ENCODE measurements around the gene CFAP99.

CFAP99 gene

DNA sequence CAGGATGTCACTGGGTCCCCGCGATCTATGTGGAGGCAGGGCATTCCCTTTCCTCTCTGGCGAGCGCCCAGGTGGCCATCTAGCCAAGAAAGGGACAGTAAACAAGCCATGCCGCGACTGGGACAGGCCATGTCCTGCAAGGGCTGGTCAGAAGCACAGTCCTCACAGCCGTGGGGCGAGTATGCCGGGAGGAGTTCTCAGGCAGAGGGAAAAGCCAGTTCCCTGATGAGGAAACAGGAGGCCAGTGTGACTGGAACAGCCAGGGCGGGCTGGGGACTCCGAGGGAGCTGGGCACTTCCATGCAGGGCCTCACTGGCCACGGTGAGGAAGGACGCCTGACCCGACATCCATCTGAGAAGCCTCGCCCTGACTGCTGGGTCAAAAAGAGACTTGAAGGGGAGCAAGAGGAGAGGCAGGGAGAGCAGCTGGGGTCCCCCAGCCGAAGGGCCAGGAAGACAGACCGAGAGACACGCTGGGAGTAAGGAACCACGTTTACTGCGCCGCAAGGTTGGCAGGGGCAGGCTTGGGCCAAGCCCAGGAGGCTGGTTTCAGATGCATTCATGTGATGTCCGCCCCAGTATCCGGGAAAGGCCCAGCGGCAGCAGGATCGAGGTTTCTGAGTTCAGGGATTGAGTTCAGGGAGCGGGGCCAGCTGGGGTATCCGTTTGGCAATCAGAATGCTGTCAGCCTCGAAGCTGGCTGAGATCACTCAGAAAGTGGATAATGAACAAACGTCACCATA is 15.0 kb downstream of the CFAP99 start:
- DNase-seq (ENCODE audit: low spot score): no peak
- no peak overlapping the region for H3K27ac ChIP-seq
- ChIA-PET CTCF (interaction anchor here (1.1 kb wide), 1 partner anchor 8 kb away, joined by 5 read pairs; no protein-coding TSS in a partner anchor), POLR2A (ENCODE audit: low non-redundant PET) (interaction anchor here (0.5 kb wide), 1 partner anchor 73 kb away, joined by 4 read pairs; no protein-coding TSS in a partner anchor)
- TF ChIP-seq, protein P1, sequence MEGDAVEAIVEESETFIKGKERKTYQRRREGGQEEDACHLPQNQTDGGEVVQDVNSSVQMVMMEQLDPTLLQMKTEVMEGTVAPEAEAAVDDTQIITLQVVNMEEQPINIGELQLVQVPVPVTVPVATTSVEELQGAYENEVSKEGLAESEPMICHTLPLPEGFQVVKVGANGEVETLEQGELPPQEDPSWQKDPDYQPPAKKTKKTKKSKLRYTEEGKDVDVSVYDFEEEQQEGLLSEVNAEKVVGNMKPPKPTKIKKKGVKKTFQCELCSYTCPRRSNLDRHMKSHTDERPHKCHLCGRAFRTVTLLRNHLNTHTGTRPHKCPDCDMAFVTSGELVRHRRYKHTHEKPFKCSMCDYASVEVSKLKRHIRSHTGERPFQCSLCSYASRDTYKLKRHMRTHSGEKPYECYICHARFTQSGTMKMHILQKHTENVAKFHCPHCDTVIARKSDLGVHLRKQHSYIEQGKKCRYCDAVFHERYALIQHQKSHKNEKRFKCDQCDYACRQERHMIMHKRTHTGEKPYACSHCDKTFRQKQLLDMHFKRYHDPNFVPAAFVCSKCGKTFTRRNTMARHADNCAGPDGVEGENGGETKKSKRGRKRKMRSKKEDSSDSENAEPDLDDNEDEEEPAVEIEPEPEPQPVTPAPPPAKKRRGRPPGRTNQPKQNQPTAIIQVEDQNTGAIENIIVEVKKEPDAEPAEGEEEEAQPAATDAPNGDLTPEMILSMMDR (conservative IDR thresholded peaks at IDR 0.05; ENCODE audit: low read depth): no peak

DNA sequence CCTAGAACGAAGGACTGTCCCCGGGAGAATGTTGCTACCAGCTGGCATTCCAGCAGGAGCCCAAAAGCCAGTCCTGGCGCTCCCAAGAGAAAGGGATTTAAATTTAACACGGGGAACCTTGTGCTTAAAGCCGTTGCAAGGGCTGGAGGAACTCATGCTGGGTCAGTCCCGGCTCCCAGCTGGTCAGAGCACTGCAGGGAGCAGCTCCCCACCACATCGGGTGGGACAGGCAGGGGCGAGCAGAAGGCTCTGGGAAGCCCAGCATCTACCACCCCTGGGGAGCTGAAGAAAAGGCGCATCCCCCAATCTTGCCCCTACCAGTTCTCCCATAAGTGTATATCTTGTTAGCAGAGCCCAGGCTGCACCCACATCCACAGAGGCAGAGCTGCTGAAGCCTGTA is 15.7 kb downstream of the CFAP99 start:
- ChIA-PET POLR2A (ENCODE audit: low non-redundant PET) (no interaction called here), CTCF (interaction anchor here (1.1 kb wide), 1 partner anchor 7 kb away, joined by 5 read pairs; no protein-coding TSS in a partner anchor)
- TF ChIP-seq, protein P1 (conservative IDR thresholded peaks at IDR 0.05; ENCODE audit: low read depth): no peak
- no peak overlapping the region for H3K27ac ChIP-seq
- DNase-seq (ENCODE audit: low spot score): no peak

DNA sequence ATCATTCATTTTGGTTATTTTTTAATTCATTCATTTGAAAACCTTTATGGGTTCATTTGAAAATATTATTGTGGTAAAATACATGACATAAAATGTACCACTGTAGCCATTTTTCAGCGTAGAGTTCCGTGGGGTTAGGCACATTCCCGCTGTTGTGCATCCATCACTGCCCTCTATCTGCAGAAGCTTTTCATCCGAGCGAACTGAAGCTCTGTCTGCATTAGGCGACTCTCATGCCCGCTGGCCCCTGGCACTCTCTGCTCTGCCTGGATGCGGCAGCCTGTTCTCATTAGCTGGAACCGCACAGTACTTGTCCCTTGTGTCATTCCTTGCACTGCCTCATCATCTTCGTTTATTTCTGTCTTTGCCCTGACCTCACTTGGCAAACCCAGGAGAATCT is 17.5 kb downstream of the CFAP99 start:
- TF ChIP-seq, protein P1 (conservative IDR thresholded peaks at IDR 0.05; ENCODE audit: low read depth): no peak
- POLR2A ChIA-PET (ENCODE audit: low non-redundant PET): no interaction called here
- H3K27ac ChIP-seq: no peak overlapping the region
- no peak for DNase-seq (ENCODE audit: low spot score)
- CTCF ChIA-PET: interaction anchor here (0.7 kb wide), 1 partner anchor 573 kb away, joined by 3 read pairs; no protein-coding TSS in a partner anchor

DNA sequence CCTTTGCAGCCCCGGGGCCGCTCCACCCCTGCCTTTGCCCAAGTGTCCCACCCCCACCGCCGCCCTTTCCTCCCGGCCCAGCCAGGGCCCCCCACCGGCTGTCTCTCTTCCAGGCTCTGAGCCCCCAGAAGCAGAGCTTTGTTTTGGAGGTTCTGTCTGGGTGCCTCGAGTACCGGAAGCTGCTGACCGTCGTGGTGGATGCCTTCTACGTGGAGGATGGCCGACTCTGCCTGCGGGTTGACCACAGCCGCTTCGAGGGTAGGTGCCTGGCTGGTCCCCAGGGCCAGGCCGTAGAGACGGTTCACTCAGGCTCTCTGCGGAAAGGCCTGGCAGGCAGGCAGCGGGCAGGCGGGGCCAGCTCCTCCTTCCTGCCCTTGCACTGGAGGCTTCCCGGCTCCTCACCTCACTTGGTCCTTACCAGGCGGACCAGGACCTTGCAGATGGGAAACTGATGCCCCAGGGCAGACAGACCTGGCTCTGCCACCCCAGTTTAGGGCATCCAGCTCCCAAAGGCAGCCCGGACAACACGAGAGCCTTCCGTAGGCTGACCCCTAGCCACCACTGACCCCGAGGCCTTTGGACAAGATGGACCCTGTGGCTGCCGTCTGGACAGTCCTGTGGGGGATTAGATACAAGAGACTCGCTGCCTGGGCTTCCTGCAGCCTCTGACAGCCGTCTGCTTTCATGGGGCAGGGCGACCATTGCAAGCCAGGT is 18.2 kb downstream of the CFAP99 start:
- TF ChIP-seq, protein P1 (conservative IDR thresholded peaks at IDR 0.05; ENCODE audit: low read depth): no peak
- DNase-seq (ENCODE audit: low spot score): no peak
- ChIA-PET POLR2A (ENCODE audit: low non-redundant PET) (no interaction called here), CTCF (interaction anchor here (0.6 to 0.7 kb wide), 2 partner anchors 35 to 573 kb away, joined by 3 read pairs; no protein-coding TSS in a partner anchor)
- no peak overlapping the region for H3K27ac ChIP-seq

DNA sequence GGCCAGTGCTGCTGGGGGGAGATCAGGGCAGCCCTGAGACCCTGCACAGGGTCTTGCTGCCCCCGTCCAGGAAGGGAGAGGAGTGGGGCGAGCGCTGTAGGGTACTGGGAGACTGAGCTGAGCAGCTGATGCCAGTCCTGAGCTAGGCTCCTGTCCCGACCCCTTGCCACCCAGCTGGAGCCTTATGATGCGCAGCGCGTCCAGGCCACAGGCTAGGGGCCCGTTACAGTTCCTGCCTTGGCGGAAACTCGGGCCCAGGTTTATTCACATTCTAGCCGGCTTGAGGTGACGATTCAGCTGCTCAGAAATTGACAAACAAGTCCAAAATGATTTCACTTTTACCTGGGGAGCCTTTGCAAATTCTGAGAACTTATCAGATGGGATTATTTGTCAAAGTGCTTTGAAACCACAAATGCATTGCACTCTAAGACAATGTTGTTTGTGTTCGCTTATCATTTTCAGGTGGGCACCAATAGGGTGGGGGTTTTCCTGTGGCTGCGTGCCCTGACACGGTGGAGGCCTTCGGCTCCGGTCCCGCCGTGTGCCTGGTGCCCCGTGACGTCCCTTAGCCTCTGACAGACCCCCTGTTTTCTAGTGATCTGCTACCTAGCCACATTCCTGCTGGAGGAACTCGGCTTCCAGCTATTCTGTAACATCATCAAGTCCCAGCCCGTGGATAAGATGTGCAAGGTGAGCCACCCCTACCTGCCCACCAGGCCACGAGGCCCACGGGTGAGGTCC is 18.9 kb downstream of the CFAP99 start:
- no peak for DNase-seq (ENCODE audit: low spot score)
- CTCF ChIA-PET: no interaction called here
- POLR2A ChIA-PET (ENCODE audit: low non-redundant PET): no interaction called here
- TF ChIP-seq, protein P1 (conservative IDR thresholded peaks at IDR 0.05; ENCODE audit: low read depth): no peak
- H3K27ac ChIP-seq: no peak overlapping the region

Measured in RWPE1 (cell line).